GM19455 (cell line): ENCODE measurements around the gene SAP30L.
A peak's percentile ranks its signal among the peaks of the same experiment; 100 is the strongest.

Source experiments
- ATAC-seq: cut with Tn5 transposase; IDR thresholded peaks from one replicate; pipeline ENCODE4 v1.9.1; 2021; ENCODE audit not compliant: unreplicated experiment

SAP30L gene

DNA sequence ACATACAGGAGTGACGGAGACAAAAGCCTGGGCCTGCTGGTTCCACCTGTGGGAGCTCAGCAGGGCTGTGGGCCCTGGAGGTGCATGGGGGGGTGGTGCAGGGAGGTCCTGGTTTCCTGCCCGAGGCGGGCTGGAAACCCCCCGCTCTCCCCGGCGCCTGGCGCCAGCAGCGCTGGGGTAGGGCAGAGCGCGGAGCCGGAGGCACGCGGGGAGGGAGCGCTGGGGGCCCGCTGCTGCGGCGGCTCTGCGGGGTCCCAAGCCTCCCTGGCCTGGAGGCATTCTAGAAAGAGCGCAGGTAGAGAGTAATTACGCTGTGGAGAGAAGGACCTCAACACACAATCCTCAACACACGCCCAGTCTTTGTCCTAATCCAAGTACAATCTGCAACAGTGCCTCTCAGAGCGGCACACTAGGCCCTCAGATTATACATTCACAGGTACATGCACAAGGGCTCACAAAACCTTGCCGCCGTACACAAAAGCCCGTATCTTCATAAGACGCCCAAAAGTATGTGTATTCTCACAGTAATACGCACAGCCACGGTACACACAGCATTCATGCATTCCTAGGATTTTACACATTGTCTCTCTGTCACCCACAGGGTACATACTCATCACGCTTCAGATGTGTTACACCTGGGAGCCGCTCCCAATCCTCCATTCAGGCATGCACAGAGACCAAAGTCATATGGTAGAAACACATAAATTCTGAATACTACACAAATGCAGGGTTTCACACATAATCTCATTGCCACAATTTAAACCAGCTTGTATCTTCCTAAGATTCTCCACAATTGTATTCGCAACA, 34.4 kb downstream of the SAP30L start:
- ATAC-seq = no peak

DNA sequence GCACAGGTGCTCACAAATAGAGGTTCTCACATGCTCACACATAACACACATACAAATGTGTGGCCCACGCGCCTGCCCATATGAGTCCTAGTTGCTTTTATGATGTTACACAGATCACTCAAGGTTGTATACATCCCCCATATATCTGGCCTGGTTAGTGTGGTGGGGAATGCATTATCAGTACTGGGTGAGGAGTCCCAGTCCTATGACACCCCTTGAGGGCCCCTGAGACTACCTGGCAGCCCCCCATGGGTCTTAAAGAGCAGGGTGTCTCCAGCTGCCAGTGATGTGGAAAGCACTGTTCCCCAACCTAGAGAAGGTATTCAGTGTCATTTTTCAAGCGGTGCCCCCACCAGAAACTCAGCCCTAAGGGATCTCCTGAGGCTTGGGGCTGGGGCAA, 35.0 kb downstream of the SAP30L start:
- ATAC-seq = no peak

DNA sequence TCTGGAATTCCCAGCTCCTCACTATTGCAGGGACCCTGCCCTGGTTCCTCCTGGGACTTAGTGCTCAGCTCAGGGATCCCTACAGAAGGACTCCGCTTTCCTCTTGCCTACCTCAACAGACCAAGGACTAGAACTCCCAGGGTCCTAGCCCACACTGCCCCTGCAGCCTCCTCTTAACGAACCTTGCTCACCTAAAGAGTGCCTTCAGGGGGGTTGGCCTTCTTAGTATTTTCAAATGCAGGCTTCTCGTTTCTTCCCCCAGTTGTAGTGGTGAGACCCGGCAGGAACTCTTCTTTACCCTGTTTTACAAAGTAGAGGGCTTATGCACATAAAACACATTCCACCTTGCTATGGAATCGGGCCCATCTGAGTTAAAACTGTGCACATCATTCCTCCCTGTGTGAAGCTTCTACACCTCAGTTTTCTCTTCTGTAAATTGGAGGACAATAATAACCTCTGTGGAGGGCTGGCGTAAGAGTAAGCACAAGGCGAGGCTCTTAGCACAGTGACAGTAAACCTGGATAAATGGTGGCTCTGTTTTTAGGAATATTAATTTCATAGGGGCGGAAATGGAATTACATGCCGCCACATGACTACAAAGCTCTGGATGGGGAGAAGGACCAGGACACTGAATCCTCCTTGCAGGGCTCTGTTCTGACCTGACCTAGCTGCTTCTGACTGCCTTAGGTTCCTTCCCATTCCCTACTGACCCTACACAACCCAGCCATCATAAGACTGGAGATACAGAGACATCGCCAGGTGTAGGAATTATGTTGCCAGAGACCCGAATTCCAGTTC, 36.0 kb downstream of the SAP30L start:
- ATAC-seq = no peak

DNA sequence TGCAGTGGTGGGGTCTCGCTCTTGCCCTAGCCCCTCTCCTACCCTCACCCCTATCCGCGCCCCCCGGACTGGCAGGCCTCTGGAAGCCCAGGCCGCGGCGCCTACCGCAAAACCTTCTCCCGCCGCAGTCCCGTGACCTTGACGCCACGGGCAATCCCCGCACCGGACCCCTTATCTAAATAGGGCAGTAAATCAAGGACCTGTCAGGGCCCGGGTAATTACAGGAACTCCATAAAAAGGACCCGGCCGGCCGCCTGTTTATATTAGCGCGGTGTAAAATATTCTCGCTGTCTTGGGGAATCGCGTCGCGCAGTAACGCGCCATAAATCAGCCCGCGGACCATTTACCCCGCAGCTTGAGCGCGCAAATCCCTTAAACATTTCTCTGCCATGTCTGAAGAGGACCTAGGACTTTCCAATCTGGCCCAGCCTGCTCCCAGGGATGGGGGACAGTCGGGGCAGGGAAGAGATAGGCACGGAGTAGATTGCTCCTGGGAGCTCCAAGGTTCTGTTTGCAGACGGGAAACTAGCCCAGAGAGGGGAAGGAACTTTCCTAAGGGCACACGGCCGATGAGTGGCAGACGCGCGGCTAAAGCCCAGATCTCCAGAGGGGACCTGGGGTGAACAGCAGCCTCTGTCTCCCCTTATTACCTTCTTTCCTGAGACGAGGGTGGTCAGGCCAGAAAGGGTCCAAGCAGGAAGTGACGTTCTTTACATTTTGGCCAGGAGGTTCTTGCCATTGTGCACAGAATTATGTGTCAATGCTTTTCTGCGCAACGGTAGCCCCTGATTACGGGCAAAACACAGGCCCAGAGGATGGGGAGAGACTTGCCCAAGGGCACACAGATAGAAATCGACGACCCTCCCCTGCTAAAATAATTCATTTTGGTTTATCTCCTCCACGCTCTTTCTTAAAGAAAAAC, 37.0 kb downstream of the SAP30L start:
- ATAC-seq = no peak

DNA sequence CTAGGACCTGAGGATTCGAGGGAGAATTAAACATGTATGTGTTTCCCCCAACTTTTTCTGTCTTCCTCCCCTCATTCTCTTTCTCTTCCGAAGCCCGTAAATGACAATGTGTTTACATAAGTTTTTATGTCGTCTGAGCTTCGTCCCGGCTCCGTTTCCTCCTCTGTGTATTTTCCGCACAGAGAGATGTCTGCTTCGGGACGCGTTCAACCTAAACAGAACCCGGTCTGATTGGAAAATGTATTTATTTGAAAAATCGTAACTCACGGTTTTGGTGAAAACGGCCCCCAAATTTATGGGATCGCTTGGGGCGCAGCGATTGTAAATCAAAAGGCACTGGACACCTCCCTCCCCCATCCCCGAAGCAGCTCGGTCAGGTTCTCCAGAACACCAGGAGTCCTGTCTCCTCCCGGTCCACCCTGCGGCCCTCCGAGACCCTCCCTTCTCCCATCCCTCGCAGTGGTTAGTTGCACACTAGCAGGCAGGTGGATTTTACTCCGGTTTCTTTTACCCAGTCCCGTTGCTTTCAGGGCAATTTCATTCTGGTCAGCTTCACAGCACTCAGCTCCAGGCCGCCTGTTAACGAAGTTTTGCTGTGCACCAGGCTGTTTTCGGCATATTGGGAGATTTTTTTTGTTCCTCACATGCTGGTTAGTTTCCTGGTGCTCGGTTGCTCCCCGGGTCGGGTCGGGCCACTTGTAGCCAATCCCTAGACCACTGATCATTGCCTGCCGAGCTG, 38.0 kb downstream of the SAP30L start:
- no peak for ATAC-seq

DNA sequence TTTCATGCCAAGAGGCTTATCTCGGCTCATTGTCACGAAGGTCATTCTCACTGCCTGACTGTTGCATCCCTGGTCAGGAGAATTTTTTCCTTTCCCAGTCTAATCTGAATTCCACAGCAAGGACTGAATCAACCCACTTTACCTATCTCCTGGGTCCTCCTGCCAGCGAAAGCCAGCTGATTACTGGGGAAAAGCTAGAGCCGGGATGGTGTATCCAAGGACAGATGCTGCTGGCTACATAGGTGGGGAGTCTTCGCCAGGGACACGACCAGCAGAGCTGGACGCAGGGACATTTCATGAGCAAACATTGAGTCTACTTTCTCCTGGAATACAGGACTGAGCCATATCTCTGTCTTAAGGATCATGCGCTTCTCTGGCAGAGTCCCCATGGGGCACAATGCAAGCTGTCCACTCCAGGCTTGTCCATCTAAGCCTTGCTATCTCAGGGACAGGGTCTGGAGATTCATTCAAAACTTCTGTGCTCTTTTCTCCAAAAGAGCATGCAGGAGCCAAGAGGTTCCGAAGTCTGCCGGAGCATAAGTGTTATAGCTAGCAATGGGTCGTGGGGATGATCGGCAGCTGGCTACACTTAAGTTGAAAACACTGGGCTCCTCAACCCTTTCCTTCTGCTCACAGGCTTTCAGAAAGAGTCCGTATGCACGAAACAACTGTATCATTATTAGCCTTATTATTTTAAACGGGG, 38.7 kb downstream of the SAP30L start:
- ATAC-seq = no peak

DNA sequence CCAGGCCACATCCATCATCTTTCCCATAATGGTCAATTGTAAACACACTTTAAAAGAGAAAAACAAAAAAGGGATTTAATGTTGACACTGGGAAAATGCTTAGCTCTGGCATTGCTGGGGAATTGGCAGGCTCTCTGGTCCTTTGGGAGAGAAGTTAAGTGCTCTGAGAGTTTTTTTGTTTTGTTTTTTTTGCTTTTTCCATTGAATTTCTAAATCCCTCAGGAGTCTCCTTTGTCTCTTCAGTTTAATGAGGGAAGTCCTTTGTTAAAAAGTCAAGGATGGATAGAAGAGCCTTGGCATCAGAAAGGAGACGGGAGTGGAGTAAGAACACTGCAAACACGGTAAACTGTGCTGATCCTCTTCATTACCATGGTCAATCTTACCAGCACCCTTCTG, 39.3 kb downstream of the SAP30L start:
- no peak for ATAC-seq

DNA sequence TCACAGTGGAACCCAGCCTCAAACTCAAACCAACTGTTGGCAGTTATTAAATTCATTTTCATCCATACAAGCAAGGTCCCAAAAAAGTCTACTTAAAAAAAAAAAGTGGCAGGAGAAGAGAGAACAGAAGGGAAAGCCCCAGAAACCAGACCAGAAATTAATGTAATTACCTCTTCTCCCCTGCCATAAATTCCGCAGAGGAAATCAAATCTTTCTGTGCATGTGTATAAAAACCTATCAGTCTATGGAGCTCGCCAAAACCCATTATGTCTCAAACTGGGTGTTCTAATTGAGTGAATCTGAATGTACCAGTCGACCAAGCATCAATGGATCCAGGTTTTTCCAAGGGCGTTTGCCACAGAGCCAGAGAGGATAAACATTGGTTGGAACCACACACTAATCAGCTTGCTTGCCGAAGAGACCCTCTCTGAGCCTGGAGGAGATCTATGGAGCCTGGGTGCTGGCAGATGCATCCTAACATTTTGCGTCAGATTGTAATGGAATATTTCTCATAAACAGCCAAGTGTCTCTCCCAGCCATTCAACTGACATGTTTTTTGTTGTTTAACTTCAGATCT, 40.1 kb downstream of the SAP30L start:
- no peak for ATAC-seq

DNA sequence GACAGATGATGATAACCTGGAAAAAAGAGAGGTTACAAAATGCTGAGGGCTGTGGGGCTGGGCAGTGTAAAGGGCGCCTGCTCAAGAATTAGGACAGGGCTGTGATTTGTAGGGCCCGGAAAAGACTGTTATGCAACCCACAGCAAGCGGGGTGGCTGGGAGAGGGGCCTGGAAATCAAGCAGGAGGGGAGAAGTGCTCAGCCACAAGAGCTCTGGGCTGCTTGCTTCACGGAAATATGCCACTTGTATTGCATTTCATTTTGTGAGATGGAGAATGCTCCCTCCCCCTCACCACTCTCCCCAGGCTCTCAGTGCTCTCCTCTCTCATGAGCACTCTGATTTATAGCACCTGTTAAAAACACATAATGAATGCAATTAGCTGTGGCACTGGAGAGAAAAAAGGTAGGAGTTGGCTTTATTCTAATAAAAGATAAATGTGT, 40.6 kb downstream of the SAP30L start:
- ATAC-seq = no peak

DNA sequence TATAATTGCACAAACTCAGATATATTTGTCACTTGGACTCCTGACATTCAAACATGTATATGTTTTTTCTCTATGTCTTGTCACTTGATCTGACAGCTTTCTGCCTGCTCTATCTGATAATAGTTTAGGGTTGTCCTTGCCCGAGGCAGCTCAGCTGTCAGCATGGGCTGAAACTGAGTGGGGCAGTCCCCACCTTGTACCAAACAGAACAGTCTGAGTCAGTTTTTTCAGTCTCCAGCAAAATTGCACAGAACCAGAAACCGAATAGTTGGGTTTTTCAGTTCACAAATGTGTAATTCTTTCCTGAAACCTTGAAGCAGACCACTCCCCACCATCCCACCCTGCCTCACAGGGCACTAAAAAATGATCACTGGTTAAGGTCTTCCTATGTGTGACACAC, 41.7 kb downstream of the SAP30L start:
- ATAC-seq = peak; percentile 97

DNA sequence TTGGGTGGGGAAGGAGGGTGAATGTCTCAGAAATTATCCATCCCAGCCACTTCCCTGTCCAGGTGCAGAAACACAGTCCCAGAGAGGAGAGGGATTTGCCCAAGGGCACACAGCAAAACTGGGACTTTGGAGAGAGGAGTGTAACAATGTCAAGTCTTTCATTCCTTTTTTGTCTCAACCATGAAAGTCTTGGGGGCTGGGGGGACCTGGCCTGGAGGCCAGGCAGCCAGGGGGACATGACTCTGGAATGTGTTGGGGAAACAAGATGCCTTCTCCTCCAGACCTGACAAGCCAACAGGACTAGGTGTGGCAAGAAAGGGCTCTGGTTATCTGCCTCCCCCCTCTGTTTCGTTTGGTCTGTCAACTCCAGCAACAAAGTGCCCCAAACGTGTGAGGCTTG, 46.1 kb downstream of the SAP30L start:
- ATAC-seq = no peak

DNA sequence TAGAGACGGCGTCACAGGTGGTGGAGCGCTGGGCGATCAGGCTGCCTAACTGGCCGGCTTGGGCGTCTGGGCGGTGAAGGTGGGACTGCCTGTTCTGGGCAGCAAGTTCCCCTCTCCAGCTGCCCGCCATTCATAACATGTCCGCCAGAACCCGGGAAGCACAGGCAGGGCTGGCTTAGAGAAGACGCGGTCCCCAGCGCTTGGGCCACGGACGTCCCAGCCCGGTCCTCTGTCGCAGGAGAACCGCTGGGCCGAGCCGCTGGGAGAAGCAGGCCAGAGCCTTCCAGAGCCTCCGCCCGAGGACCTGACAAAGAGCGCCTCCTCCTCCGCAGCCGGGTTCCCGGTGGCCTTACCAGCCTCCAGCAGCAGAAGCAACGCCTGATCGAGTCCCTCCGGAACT, 47.5 kb downstream of the SAP30L start:
- ATAC-seq = no peak

DNA sequence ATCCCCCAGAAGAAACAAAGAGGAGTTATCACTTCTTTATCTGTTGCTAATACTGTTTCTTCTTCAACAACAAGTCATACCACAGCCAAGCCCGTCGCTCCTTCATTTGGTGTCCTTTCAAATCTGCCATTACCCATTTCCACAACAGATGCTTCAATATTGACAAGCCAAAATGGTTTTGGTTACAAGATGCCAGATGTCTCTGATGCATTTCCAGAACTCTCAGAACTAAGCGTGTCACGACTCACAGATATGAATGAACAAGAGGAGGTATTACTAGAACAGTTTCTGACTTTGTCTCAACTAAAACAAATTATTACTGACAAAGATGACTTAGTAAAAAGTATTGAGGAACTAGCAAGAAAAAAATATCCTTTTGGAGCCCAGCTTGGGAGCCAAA, 48.2 kb downstream of the SAP30L start:
- ATAC-seq = no peak

DNA sequence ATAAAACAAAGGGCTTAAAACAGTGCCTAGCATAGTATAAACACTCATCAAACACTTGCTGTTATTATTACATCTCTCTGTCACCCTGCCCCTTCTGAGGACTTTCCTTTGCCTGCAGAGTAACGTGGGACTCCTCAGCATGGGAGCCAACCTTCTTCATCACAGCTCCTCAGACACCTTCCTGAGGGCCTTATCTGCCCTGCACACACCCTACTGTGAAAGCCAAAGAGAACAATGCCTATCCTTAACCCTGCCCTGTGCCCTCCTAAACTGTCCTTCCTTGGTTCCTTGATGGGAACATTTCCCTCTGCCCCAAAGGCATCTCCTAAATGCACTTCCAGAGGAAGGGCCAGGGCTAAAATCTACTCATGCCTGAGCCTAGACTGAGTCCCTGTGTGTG, 52.8 kb downstream of the SAP30L start:
- no peak for ATAC-seq

DNA sequence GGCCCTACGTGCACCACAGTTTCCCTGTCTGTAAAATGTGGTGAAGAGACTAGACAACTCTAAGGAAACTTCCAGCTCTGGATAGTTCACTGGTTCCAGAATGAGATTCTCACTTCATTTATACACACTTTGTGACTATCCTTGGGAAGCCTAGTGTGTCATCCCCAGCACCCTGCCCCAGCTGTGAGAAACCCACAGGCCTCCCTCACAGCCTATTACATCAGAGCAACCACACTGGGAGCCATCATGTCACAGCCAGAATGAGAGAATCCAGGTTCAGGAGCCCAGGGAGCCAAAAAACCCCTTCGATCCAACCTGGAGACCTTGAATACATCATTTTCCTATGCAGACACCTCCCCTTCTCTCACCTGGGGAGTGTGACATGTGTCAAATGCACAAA, 53.2 kb downstream of the SAP30L start:
- no peak for ATAC-seq

DNA sequence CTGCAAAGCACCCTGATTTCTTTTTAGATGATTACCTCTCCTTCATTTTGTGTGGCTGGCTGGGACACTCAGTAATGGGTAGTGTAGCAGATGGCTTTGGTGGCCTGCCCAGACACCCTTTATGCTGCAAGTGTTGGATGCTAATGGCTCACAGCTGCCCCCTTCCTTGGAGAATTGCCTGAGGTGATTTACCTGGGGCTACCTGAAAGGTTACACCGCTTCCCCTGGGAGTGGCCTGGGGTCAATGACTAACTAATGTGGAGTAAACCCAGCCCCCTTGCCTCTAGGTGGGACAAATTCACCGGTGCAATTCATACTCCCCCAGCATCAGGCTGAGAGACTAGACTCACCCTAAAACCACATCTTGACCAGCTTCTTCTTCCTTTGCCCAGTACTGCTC, 55.8 kb downstream of the SAP30L start:
- ATAC-seq = no peak

DNA sequence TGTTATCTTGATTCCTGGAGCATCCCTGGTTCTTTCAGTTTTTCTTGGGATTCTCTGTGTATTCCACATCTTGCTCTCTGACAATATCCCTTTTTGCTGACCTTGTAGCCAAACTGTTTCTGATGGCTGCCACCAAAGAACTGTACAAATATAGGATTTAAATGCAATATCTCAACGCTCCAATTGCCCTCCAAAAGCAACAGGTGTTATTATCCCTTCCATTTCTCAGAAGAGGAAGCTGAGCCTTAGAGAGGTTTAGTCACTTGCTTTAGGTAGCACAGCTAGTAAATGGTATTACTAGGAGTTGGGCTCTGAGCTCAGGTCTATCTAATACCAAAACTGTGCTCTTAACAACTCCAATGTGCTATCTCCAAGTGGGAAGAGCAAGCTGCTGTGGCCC, 56.4 kb downstream of the SAP30L start:
- ATAC-seq = no peak

DNA sequence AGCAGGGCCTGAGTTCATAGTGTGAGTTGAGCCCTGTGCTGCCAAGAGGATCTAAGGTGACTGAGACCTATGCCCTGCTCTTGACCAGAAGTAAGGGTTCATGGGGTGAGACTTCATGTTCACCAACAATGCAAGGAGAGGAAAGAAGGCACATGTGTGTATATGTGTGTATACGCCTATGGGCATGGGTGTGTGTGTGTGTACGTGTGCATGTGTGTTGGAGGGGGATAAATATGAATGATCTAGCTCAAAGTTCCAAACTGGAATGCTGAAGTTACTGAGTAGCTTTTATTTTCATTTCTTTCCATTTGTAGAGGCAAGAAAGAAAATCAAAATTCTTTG, 57.9 kb downstream of the SAP30L start:
- no peak for ATAC-seq

DNA sequence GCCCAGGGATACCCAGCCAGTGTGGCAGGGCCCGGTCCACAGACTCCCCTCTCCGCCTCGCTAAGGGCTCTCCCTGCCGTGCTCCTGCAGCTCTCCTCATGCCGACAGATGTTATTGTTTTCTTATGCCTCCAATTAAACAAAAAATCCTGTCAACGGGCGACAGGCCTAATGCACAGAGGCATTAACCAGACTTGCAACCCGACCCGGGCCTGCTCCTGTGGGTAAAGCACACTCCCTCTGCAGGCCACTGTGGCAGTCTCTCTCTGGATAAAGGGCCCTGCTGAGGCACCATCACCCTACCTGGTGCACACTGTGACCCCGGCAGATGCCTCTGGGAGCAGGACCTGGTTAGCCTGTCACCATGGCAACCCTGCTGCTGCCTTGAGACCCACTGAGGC, 59.8 kb downstream of the SAP30L start:
- no peak for ATAC-seq
